Transverse colon (tissue), 4 donors: Measurements from ENCODE around the gene LRRFIP2.

ENCODE experiments used
- CTCF ChIP-seq, 5 experiments: fragments of 200-600 bp in 3 of 5; fragments of 450-650 bp in 2 of 5; sonication (generic) in 3 of 5; IDR thresholded peaks; 1 replicate in 2 of 5; 2 replicates in 3 of 5; pipeline ENCODE4 v1.5.1; 2016 to 2017; ENCODE audit warnings: antibody characterized with exemption in 5 of 5, inconsistent platforms in 3 of 5, mild to moderate bottlenecking in 2 of 5, moderate library complexity in 1 of 5
- EP300 ChIP-seq: sonication (generic); formaldehyde crosslinking; IDR thresholded peaks from one replicate; pipeline ENCODE4 v1.6.1; 2017; ENCODE audit warnings: antibody characterized with exemption, low read depth
- POLR2A ChIP-seq: fragments of 450-650 bp; IDR thresholded peaks from one replicate; pipeline ENCODE4 v1.6.1; 2016; ENCODE audit warnings: antibody characterized with exemption, mild to moderate bottlenecking, moderate library complexity
- POLR2AphosphoS5 ChIP-seq, 3 donors: sonication (generic); formaldehyde crosslinking; IDR thresholded peaks; one replicate each; pipeline ENCODE4 v1.6.1; 2016; ENCODE audit warnings: antibody characterized with exemption in 3 of 3

GRCh38 chr3:37145611-37146010, 28.8 kb downstream of the LRRFIP2 start:
- TF ChIP-seq POLR2A (no peak), CTCF (IDR thresholded peaks at IDR 0.05) (no peak), EP300 (no peak), POLR2AphosphoS5 (IDR thresholded peaks at IDR 0.05) (no peak)
